Keratinocyte (primary cell): ENCODE results near the gene SGCE. TPM values are rescaled to one million over a fixed set of nuclear protein-coding genes. Genes with fewer than 3 reads are reported as not detected.

ENCODE experiments used
- DNase-seq: peaks from one replicate; pipeline ENCODE4 v3.0.0-alpha.2; 2011; ENCODE audit warnings: low read depth, missing footprints, low spot score
- FAIRE-seq: peaks from 2 replicates; lab custom pipeline; 2011; peaks lifted over from hg19 to GRCh38; lab: Jason Lieb, UNC
- H2AFZ ChIP-seq: 2 replicates; pipeline ENCODE4 v1.6.0; 2012; ENCODE audit warnings: low read length, control low read depth, inconsistent platforms; ENCODE audit not compliant: control insufficient read depth
- H3K27ac ChIP-seq: 2 replicates; pipeline ENCODE4 v1.5.1; 2011; ENCODE audit warnings: low read length; ENCODE audit not compliant: control insufficient read depth, insufficient read depth
- H3K27me3 ChIP-seq: 3 replicates; pipeline ENCODE4 v1.6.0; 2011; ENCODE audit warnings: low read length; ENCODE audit not compliant: control insufficient read depth, insufficient read depth; ENCODE audit errors: extremely low read depth
- H3K36me3 ChIP-seq, 2 experiments: 2 replicates in 1 of 2; 3 replicates in 1 of 2; pipeline ENCODE4 v1.5.1; 2011; ENCODE audit warnings: low read length in 2 of 2, mild to moderate bottlenecking in 1 of 2; ENCODE audit not compliant: control insufficient read depth in 2 of 2, insufficient read depth in 2 of 2; ENCODE audit errors: extremely low read depth in 1 of 2
- H3K4me1 ChIP-seq: 3 replicates; pipeline ENCODE4 v1.5.1; 2011; ENCODE audit warnings: low read length; ENCODE audit not compliant: control insufficient read depth, insufficient read depth; ENCODE audit errors: extremely low read depth
- H3K4me2 ChIP-seq: 3 replicates; pipeline ENCODE4 v1.6.0; 2011; ENCODE audit warnings: low read depth, low read length; ENCODE audit not compliant: control insufficient read depth, insufficient read depth; ENCODE audit errors: extremely low read depth
- H3K4me3 ChIP-seq, 3 experiments: fragments of 200-600 bp in 1 of 3; sonication (generic) in 1 of 3; 2 replicates in 2 of 3; 3 replicates in 1 of 3; pipeline ENCODE4 v1.5.1; 2011 to 2016; ENCODE audit warnings: low read length in 3 of 3, mild to moderate bottlenecking in 3 of 3, control low read depth in 2 of 3, inconsistent platforms in 1 of 3, low read depth in 1 of 3, mixed read lengths in 1 of 3, mixed run types in 1 of 3, moderate library complexity in 1 of 3; ENCODE audit not compliant: control insufficient read depth in 2 of 3, insufficient read depth in 2 of 3; ENCODE audit errors: extremely low read depth in 1 of 3
- H3K79me2 ChIP-seq: 2 replicates; pipeline ENCODE4 v1.6.0; 2012; ENCODE audit warnings: low read length; ENCODE audit not compliant: control insufficient read depth, insufficient read depth
- H3K9ac ChIP-seq: 3 replicates; pipeline ENCODE4 v1.6.0; 2011; ENCODE audit warnings: low read length; ENCODE audit not compliant: control insufficient read depth, insufficient read depth; ENCODE audit errors: extremely low read depth
- H3K9me1 ChIP-seq: 3 replicates; pipeline ENCODE4 v1.6.0; 2011; ENCODE audit warnings: low read length; ENCODE audit not compliant: control insufficient read depth, insufficient read depth; ENCODE audit errors: extremely low read depth
- H3K9me3 ChIP-seq: 2 replicates; pipeline ENCODE4 v1.5.1; 2012; ENCODE audit warnings: low read depth, low read length; ENCODE audit not compliant: control insufficient read depth
- H4K20me1 ChIP-seq: 3 replicates; pipeline ENCODE4 v1.6.0; 2011; ENCODE audit warnings: low read length; ENCODE audit not compliant: control insufficient read depth, insufficient read depth; ENCODE audit errors: extremely low read depth
- EZH2 ChIP-seq: IDR thresholded peaks from one replicate; pipeline ENCODE4 v1.6.1; 2012; ENCODE audit warnings: inconsistent platforms, mild to moderate bottlenecking, low read length, moderate library complexity
- dilution Hi-C: fragments of 300-500 bp; cut with MboI; formaldehyde crosslinking; loops from one replicate; pipeline ENCODE4 v1.7.0; 2020; ENCODE audit warnings: low sequenced_read_pairs; ENCODE audit not compliant: extremely low pct_ligation_motif_present
- polyA plus RNA-seq, 5 experiments: library from polyadenylated mRNA; depleted of rRNA in 3 of 5; stranded (reverse) in 3 of 5; stranded (forward) in 1 of 5; unstranded in 1 of 5; fragments of >200 nt; gene quantifications; 1 replicate in 1 of 5; 2 replicates in 3 of 5; 3 replicates in 1 of 5; pipeline versions ENCODE4 v1.2.1 to v1.2.3, GENCODE V29; 2011 to 2012; ENCODE audit warnings: missing spikeins in 2 of 5, low read depth in 1 of 5, low replicate concordance in 1 of 5
- TF ChIP-seq, protein P1 (sequence below), 3 experiments: IDR thresholded peaks in 1 of 3; conservative IDR thresholded peaks in 1 of 3; optimal IDR thresholded peaks in 1 of 3; 2 replicates in 2 of 3; 3 replicates in 1 of 3; pipeline versions ENCODE3 to v1.5.1; 2011; ENCODE audit warnings: low read length in 3 of 3, mild to moderate bottlenecking in 3 of 3, moderate library complexity in 2 of 3, control low read depth in 1 of 3, inconsistent platforms in 1 of 3; ENCODE audit not compliant: insufficient read depth in 2 of 3; ENCODE audit errors: extremely low read depth in 1 of 3

The SGCE gene
- polyA plus RNA-seq, 1 donor (not counting 4 experiments of a cell fraction or from before 2014, with no cell fraction given), result 7.9 TPM

DNA sequence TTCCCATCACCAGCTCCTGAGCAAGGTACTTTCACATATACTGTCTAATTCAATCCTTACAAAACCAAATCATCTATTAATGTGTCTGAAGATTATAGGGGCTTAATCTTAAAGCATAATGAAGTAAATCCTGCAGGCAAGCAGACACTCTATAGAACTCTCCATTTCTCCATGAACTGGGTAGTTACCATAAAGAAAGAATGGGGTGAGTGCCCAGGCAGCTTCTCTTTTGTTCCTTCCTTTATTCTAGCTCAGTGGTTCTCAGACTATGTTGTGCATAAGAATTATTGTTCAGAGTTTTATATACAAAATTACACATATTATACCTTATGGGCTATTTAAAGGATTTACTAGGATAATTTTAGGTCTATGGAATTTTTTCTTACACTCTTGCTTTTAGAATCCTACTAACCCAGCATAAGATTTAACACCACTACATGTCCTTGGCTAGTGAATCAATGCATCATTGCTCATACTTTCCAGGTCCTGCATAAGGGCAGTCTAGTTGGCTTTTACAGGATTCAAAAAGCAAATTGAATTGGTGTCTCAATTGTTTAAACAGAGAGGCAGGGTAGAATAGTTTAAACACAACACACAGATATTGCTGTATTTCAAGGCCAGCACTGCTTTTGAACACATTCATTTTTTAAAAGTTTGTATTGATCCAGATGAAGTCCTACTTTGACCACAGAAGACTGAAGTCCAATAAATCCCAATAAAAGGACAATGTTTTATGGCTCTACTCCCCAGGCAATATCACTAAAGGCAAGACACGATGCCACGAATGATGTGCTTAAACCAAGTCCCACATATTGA is 12.9 kb downstream of the SGCE start:
- Histone ChIP-seq H3K36me3 (no peaks in the 10 kb centered on the region), H3K9ac (no peak overlapping the region), H3K9me1 (no peaks in the 10 kb centered on the region), H3K79me2 (no peaks in the 10 kb centered on the region), H3K4me1 (peaks cover 33% of the 10 kb centered on the region), H3K27ac (peak overlapping the region; percentile 38), H2AFZ (no peak overlapping the region), H4K20me1 (no peaks in the 10 kb centered on the region), H3K27me3 (no peaks in the 10 kb centered on the region), H3K4me3 (peak overlapping the region in 1 of 3 experiments; percentile 43), H3K9me3 (no peaks in the 10 kb centered on the region), H3K4me2 (peak overlapping the region; percentile 56)
- no peak for DNase-seq
- dilution Hi-C loops, result no loop called here
- no peak for FAIRE-seq
- no peak for TF ChIP-seq EZH2
- TF ChIP-seq, protein P1, sequence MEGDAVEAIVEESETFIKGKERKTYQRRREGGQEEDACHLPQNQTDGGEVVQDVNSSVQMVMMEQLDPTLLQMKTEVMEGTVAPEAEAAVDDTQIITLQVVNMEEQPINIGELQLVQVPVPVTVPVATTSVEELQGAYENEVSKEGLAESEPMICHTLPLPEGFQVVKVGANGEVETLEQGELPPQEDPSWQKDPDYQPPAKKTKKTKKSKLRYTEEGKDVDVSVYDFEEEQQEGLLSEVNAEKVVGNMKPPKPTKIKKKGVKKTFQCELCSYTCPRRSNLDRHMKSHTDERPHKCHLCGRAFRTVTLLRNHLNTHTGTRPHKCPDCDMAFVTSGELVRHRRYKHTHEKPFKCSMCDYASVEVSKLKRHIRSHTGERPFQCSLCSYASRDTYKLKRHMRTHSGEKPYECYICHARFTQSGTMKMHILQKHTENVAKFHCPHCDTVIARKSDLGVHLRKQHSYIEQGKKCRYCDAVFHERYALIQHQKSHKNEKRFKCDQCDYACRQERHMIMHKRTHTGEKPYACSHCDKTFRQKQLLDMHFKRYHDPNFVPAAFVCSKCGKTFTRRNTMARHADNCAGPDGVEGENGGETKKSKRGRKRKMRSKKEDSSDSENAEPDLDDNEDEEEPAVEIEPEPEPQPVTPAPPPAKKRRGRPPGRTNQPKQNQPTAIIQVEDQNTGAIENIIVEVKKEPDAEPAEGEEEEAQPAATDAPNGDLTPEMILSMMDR (optimal IDR thresholded peaks at IDR 0.05 in 1 of 3, IDR thresholded peaks at IDR 0.05 in 1 of 3, conservative IDR thresholded peaks at IDR 0.05 in 1 of 3; ENCODE audit: extremely low read depth in 1 of 3, insufficient read depth in 2 of 3, low read length in 3 of 3), result no peak

DNA sequence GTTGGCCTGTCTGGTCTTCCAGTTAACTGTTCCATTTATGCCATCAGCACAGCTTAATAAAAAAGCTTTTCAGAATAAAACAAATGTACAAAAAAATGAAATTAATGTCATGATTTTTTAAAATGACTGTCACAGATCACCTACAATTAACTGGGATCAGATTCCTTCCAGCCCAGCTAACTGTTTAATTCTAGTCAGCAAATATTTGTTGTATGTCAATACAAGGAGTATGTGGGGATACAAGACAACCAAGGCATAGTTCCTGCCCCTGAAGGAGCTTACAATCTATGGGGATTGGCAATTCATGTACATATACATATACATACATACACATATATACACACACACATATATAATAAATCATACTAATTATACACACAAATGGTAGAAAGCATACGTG is 16.5 kb downstream of the SGCE start:
- no peak overlapping the region for H2AFZ ChIP-seq
- no peaks in the 10 kb centered on the region for H3K79me2 ChIP-seq
- no peaks in the 10 kb centered on the region for H3K9me1 ChIP-seq
- no peaks in the 10 kb centered on the region for H3K36me3 ChIP-seq
- H3K27me3 ChIP-seq, result no peaks in the 10 kb centered on the region
- no peak overlapping the region for H3K4me3 ChIP-seq
- TF ChIP-seq, protein P1 (optimal IDR thresholded peaks at IDR 0.05 in 1 of 3, IDR thresholded peaks at IDR 0.05 in 1 of 3, conservative IDR thresholded peaks at IDR 0.05 in 1 of 3; ENCODE audit: extremely low read depth in 1 of 3, insufficient read depth in 2 of 3, low read length in 3 of 3), result no peak
- TF ChIP-seq EZH2, result no peak
- FAIRE-seq (no peak), DNase-seq (no peak)
- no peak overlapping the region for H3K4me2 ChIP-seq
- H3K9ac ChIP-seq, result no peak overlapping the region
- no peaks in the 10 kb centered on the region for H3K9me3 ChIP-seq
- H3K4me1 ChIP-seq, result peaks cover 27% of the 10 kb centered on the region
- H3K27ac ChIP-seq, result no peak overlapping the region
- H4K20me1 ChIP-seq, result no peaks in the 10 kb centered on the region
- dilution Hi-C loops, result no loop called here
